ENCODE measurements around the gene IDE.
"Not testable (repeated sequence)": the region's sequence is repeated elsewhere in the genome, so short reads cannot be mapped to it uniquely, and the experiment has no call there.

The IDE gene

DNA sequence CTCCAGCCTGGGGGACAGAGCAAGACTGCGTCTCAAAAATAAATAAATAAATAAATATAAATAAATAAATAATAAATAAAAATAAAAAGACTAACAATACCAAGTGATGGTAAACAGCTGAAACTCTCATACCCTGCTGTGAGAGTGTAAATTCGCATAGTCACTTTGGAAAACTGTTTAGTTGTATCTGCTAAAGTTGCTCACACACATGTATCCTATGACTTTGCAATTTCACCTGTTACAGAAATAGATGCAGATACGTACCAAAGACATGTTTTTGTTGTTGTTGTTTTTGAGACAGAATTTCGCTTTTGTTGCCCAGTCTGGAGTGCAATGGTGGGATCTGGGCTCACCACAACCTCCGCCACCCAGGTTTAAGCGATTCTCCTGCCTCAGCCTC lies 135.7 kb downstream of the IDE start:
- Histone ChIP-seq H3K27me3 (ENCODE audit: low read depth, low read length) (no peaks in the 10 kb centered on the region), H2AFZ (ENCODE audit: low read depth, low read length) (no peak overlapping the region), H3K36me3 (replicated peaks; ENCODE audit: low read depth, low read length) (no peaks in the 10 kb centered on the region), H3K4me1 (ENCODE audit: low read length) (no peaks in the 10 kb centered on the region), H3K9me3 (ENCODE audit: insufficient read depth, low read length) (no peaks in the 10 kb centered on the region), H3K9ac (ENCODE audit: low read length) (no peak overlapping the region), H4K20me1 (ENCODE audit: insufficient read depth, low read length) (no peaks in the 10 kb centered on the region), H3K4me3 (ENCODE audit: low read length) (no peak overlapping the region), H3K79me2 (ENCODE audit: low read length) (no peaks in the 10 kb centered on the region), H3K4me2 (ENCODE audit: low read length) (no peak overlapping the region), H3K27ac (ENCODE audit: low read length) (no peak overlapping the region)
- TF ChIP-seq CTCF (IDR thresholded peaks at IDR 0.05; ENCODE audit: low read depth, low read length) (no peak), EZH2phosphoT487 (IDR thresholded peaks at IDR 0.05; ENCODE audit: low read depth) (no peak)

DNA sequence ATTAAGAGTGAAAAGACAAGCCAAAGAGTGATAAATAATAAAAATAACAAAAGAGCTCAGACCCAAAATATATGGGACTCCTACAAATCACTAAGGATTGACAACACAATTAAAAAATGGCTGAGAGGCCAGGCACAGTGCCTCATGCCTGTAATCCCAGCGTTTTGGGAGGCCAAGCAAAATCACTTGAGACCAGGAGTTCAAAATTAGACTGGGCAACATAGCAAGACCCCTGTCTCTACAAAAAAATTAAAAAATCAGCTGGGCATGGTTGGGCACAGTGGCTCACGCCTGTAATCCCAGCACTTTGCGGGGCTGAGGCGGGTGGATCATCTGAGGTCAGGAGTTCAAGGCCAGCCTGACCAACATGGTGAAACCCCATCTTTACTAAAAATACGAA lies 137.3 kb downstream of the IDE start:
- no peaks in the 10 kb centered on the region for H3K36me3 ChIP-seq (replicated peaks; ENCODE audit: low read depth, low read length)
- H3K27ac ChIP-seq (ENCODE audit: low read length) = no peak overlapping the region
- no peaks in the 10 kb centered on the region for H3K4me1 ChIP-seq (ENCODE audit: low read length)
- H3K4me2 ChIP-seq (ENCODE audit: low read length) = no peak overlapping the region
- H3K79me2 ChIP-seq (ENCODE audit: low read length) = no peaks in the 10 kb centered on the region
- no peaks in the 10 kb centered on the region for H3K27me3 ChIP-seq (ENCODE audit: low read depth, low read length)
- no peak overlapping the region for H2AFZ ChIP-seq (ENCODE audit: low read depth, low read length)
- H3K9me3 ChIP-seq (ENCODE audit: insufficient read depth, low read length) = no peaks in the 10 kb centered on the region
- H3K9ac ChIP-seq (ENCODE audit: low read length) = no peak overlapping the region
- TF ChIP-seq EZH2phosphoT487 (IDR thresholded peaks at IDR 0.05; ENCODE audit: low read depth) = no peak
- TF ChIP-seq CTCF (IDR thresholded peaks at IDR 0.05; ENCODE audit: low read depth, low read length) = no peak
- H3K4me3 ChIP-seq (ENCODE audit: low read length) = no peak overlapping the region
- H4K20me1 ChIP-seq (ENCODE audit: insufficient read depth, low read length) = no peaks in the 10 kb centered on the region

DNA sequence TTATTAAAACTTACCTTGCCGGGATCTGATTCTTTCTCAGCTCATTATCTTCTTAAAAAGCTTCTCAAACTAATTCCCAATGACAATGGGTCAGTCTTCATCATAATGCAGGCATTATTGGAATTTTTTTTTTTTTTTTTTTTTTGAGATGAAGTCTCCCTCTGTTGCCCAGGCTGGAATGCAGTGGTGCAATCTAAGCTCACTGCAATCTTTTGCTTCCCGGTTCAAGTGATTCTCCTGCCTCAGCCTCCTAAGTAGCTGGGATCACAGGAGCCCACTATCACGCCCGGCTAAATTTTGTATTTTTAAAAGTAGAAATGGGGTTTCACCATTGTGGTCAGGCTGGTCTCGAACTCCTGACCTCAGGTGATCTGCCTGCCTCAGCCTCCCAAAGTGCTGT lies 137.8 kb downstream of the IDE start:
- not testable (repeated sequence) for H3K27ac ChIP-seq (ENCODE audit: low read length); H3K4me2 ChIP-seq (ENCODE audit: low read length); H3K9ac ChIP-seq (ENCODE audit: low read length); H3K79me2 ChIP-seq (ENCODE audit: low read length); H3K9me3 ChIP-seq (ENCODE audit: insufficient read depth, low read length); H2AFZ ChIP-seq (ENCODE audit: low read depth, low read length); H3K4me3 ChIP-seq (ENCODE audit: low read length); H3K4me1 ChIP-seq (ENCODE audit: low read length); H3K36me3 ChIP-seq (replicated peaks; ENCODE audit: low read depth, low read length); H3K27me3 ChIP-seq (ENCODE audit: low read depth, low read length); H4K20me1 ChIP-seq (ENCODE audit: insufficient read depth, low read length)

- Histone ChIP-seq H2AFZ (ENCODE audit: low read depth, low read length) (no peak overlapping the region), H4K20me1 (ENCODE audit: insufficient read depth, low read length) (no peaks in the 10 kb centered on the region), H3K9ac (ENCODE audit: low read length) (no peak overlapping the region), H3K79me2 (ENCODE audit: low read length) (no peaks in the 10 kb centered on the region), H3K36me3 (replicated peaks; ENCODE audit: low read depth, low read length) (no peaks in the 10 kb centered on the region), H3K4me3 (ENCODE audit: low read length) (no peak overlapping the region), H3K4me2 (ENCODE audit: low read length) (no peak overlapping the region), H3K27me3 (ENCODE audit: low read depth, low read length) (no peaks in the 10 kb centered on the region), H3K27ac (ENCODE audit: low read length) (no peak overlapping the region), H3K9me3 (ENCODE audit: insufficient read depth, low read length) (no peaks in the 10 kb centered on the region), H3K4me1 (ENCODE audit: low read length) (no peaks in the 10 kb centered on the region)
- TF ChIP-seq EZH2phosphoT487 (IDR thresholded peaks at IDR 0.05; ENCODE audit: low read depth) (no peak), CTCF (IDR thresholded peaks at IDR 0.05; ENCODE audit: low read depth, low read length) (no peak)
These were observed 139.5 kb downstream of the IDE start for GRCh38 chr10:92434385-92434784.

- H3K79me2 ChIP-seq (ENCODE audit: low read length) = no peaks in the 10 kb centered on the region
- no peak overlapping the region for H3K4me2 ChIP-seq (ENCODE audit: low read length)
- H3K4me1 ChIP-seq (ENCODE audit: low read length) = no peaks in the 10 kb centered on the region
- H3K4me3 ChIP-seq (ENCODE audit: low read length) = no peak overlapping the region
- H3K36me3 ChIP-seq (replicated peaks; ENCODE audit: low read depth, low read length) = no peaks in the 10 kb centered on the region
- H3K27ac ChIP-seq (ENCODE audit: low read length) = no peak overlapping the region
- no peaks in the 10 kb centered on the region for H3K27me3 ChIP-seq (ENCODE audit: low read depth, low read length)
- no peak overlapping the region for H3K9ac ChIP-seq (ENCODE audit: low read length)
- H4K20me1 ChIP-seq (ENCODE audit: insufficient read depth, low read length) = no peaks in the 10 kb centered on the region
- no peak overlapping the region for H2AFZ ChIP-seq (ENCODE audit: low read depth, low read length)
- no peaks in the 10 kb centered on the region for H3K9me3 ChIP-seq (ENCODE audit: insufficient read depth, low read length)
- TF ChIP-seq CTCF (IDR thresholded peaks at IDR 0.05; ENCODE audit: low read depth, low read length) = no peak
- no peak for TF ChIP-seq EZH2phosphoT487 (IDR thresholded peaks at IDR 0.05; ENCODE audit: low read depth)
These were observed 141.3 kb downstream of the IDE start for GRCh38 chr10:92432596-92432995.

Measured in OCI-LY3 (cell line).